LNCAP (cell line): ENCODE data around the gene WNT4.

ENCODE experiments used
- TF ChIP-seq, protein P1 (sequence below): fragments of 450-650 bp; IDR thresholded peaks from 2 replicates; pipeline ENCODE4 v1.5.1; 2017; ENCODE audit warnings: mild to moderate bottlenecking

The WNT4 gene

GRCh38 chr1:22184892-22185612 lies 42.2 kb upstream of the WNT4 start:
- TF ChIP-seq, protein P1, sequence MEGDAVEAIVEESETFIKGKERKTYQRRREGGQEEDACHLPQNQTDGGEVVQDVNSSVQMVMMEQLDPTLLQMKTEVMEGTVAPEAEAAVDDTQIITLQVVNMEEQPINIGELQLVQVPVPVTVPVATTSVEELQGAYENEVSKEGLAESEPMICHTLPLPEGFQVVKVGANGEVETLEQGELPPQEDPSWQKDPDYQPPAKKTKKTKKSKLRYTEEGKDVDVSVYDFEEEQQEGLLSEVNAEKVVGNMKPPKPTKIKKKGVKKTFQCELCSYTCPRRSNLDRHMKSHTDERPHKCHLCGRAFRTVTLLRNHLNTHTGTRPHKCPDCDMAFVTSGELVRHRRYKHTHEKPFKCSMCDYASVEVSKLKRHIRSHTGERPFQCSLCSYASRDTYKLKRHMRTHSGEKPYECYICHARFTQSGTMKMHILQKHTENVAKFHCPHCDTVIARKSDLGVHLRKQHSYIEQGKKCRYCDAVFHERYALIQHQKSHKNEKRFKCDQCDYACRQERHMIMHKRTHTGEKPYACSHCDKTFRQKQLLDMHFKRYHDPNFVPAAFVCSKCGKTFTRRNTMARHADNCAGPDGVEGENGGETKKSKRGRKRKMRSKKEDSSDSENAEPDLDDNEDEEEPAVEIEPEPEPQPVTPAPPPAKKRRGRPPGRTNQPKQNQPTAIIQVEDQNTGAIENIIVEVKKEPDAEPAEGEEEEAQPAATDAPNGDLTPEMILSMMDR = no peak

DNA sequence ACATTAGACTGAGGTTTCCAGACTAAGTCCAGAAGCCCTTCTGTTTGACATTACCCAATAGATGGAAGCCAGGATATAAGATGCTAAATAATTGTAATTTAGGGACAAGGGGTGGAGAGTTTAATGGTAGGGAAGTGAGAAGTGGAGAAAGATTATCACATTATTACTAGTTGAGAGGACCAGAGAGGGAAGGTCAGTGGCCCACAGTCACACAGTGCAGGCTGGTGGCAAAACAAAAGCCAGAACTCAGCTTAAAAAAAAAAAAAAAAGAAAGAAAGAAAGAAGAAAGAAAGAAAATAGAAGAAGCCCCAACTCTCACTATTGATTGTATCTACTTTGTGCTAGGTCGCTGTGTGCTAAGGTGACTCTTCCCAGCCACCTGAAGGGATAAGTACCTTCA lies 41.6 kb upstream of the WNT4 start:
- TF ChIP-seq, protein P1 = no peak

- TF ChIP-seq, protein P1 = no peak
Measured at GRCh38 chr1:22182715-22183114, 39.8 kb upstream of the WNT4 start.

- TF ChIP-seq, protein P1 = no peak
Measured at GRCh38 chr1:22179197-22179803, 36.4 kb upstream of the WNT4 start.

GRCh38 chr1:22177354-22178003 lies 34.6 kb upstream of the WNT4 start:
- TF ChIP-seq, protein P1 = no peak

- TF ChIP-seq, protein P1 = no peak
Measured at GRCh38 chr1:22176258-22176657, 33.4 kb upstream of the WNT4 start.

GRCh38 chr1:22174446-22175220 lies 31.7 kb upstream of the WNT4 start:
- TF ChIP-seq, protein P1 = no peak
